Kidney (tissue), 14 donors: ENCODE results near the gene PCK2. TPM values are rescaled to one million over a fixed set of nuclear protein-coding genes. Genes with fewer than 3 reads are reported as not detected.

Experiments used
- DNase-seq, 5 donors: peaks; one replicate each; pipeline ENCODE4 v3.0.0-alpha.2; 2013 to 2020
- FAIRE-seq: peaks from 2 replicates; lab custom pipeline; 2012; peaks lifted over from hg19 to GRCh38; lab: Jason Lieb, UNC
- H3K27ac ChIP-seq, 2 donors: one replicate each; pipeline ENCODE4 v1.7.0; 2013; ENCODE audit warnings: low read depth in 2 of 2, low read length in 2 of 2, inconsistent platforms in 1 of 2
- H3K27me3 ChIP-seq: one replicate; pipeline ENCODE4 v1.7.1; 2013; ENCODE audit warnings: low read length, inconsistent platforms; ENCODE audit not compliant: control insufficient read depth, insufficient read depth
- H3K36me3 ChIP-seq, 3 donors: one replicate each; pipeline versions ENCODE4 v1.7.0 to v1.7.1; 2013; ENCODE audit warnings: low read length in 3 of 3, control low read depth in 1 of 3, inconsistent platforms in 1 of 3; ENCODE audit not compliant: insufficient read depth in 3 of 3, control insufficient read depth in 2 of 3
- H3K4me1 ChIP-seq, 3 donors: one replicate each; pipeline versions ENCODE4 v1.7.0 to v1.7.1; 2013; ENCODE audit warnings: low read length in 3 of 3, inconsistent platforms in 1 of 3, low read depth in 1 of 3; ENCODE audit not compliant: control insufficient read depth in 2 of 3, insufficient read depth in 2 of 3
- H3K4me3 ChIP-seq, 3 donors: one replicate each; pipeline versions ENCODE4 v1.7.0 to v1.8.1; 2013; ENCODE audit warnings: low read length in 3 of 3, control low read depth in 1 of 3, inconsistent platforms in 1 of 3
- H3K9ac ChIP-seq, 3 donors: one replicate each; pipeline versions ENCODE4 v1.7.0 to v1.7.1; 2013; ENCODE audit warnings: low read length in 3 of 3, control low read depth in 1 of 3, inconsistent platforms in 1 of 3
- H3K9me3 ChIP-seq, 3 donors: one replicate each; pipeline versions ENCODE4 v1.7.0 to v1.7.1; 2013; ENCODE audit warnings: low read length in 3 of 3, control low read depth in 1 of 3, inconsistent platforms in 1 of 3; ENCODE audit not compliant: control insufficient read depth in 2 of 3, insufficient read depth in 1 of 3
- CTCF ChIP-seq: IDR thresholded peaks from 3 replicates; pipeline ENCODE4 v1.5.1; 2012; ENCODE audit warnings: mild to moderate bottlenecking, moderate library complexity, borderline replicate concordance; ENCODE audit not compliant: insufficient read depth; ENCODE audit errors: extremely low read depth
- intact Hi-C: fragments of 100-400 bp; cut with DNase I; formaldehyde crosslinking; loops from one replicate; pipeline ENCODE4 v1.11.1; 2022
- polyA plus RNA-seq: library from polyadenylated mRNA; stranded (reverse); fragments of 350-450 nt; fragmentation: Illumina TruSeq; extraction: RNeasy Lipid Tissue Mini Kit (QIAGEN cat#74804); gene quantifications from one replicate; pipeline ENCODE4 v1.2.3, GENCODE V29; 2014; ENCODE audit warnings: low read depth, low replicate concordance; ENCODE audit not compliant: insufficient read depth
- total RNA-seq: library from RNA; stranded (reverse); fragmentation: NEBNext Ultra II Directional; extraction: Animal tissue kit (Norgen Biotek cat#: 25700); gene quantifications from one replicate; pipeline ENCODE4 v1.2.1, GENCODE V29; 2021
- donor health status: control.
- donor health status: control.
- donor health status: control.
- donor health status: control.
- donor health status: control.
- donor health status: DM: yes; HTN: yes; CAD: no.
- donor health status: Normal renal cell carcinoma (clear cell type).

The PCK2 gene
- total and polyA plus RNA-seq, 2 donors from 2014 or later, result 36.1 to 140 TPM

GRCh38 chr14:24051176-24051788 is 42.8 kb upstream of the PCK2 start:
- intact Hi-C loops, result no loop called here
- Histone ChIP-seq H3K4me1 (peaks cover 0 to 7% (median 0%) of the 10 kb centered on the region in 3 donors), H3K27me3 (no peaks in the 10 kb centered on the region), H3K27ac (peak overlapping the region; percentile 34 to 71), H3K36me3 (no peaks in the 10 kb centered on the region), H3K9ac (peak overlapping the region in 2 of 3 donors; percentile 30 to 80), H3K9me3 (no peaks in the 10 kb centered on the region), H3K4me3 (peak overlapping the region; percentile 12 to 71 (median 34))
- TF ChIP-seq CTCF, result no peak
- DNase-seq, result peak in 1 of 5 donors; percentile 80
- no peak for FAIRE-seq

GRCh38 chr14:24051789-24052655 is 42.1 kb upstream of the PCK2 start, which contains the start of gene CARMIL3:
Gene CARMIL3, plus strand, starts transcription at chr14:24052009. Its CDS starts 145 bp downstream, at chr14:24052154.
- peak; percentile 82 to 93 (median 87) for DNase-seq

More at GRCh38 chr14:24051789-24052655, 42.1 kb upstream of the PCK2 start, which contains the start of gene CARMIL3:
- H3K9ac ChIP-seq, result peak within 1 kb of the TSS; percentile 14 to 80 (median 30)
- no peaks in the 10 kb centered on the region for H3K27me3 ChIP-seq
- H3K9me3 ChIP-seq, result no peaks in the 10 kb centered on the region
- peak within 1 kb of the TSS; percentile 44 to 71 (median 50) for H3K4me3 ChIP-seq
- peaks cover 0 to 7% (median 0%) of the 10 kb centered on the region in 3 donors for H3K4me1 ChIP-seq
- intact Hi-C loops, result no loop called here
- peak within 1 kb of the TSS; percentile 34 to 71 for H3K27ac ChIP-seq
- FAIRE-seq, result no peak
- no peaks in the 10 kb centered on the region for H3K36me3 ChIP-seq
- peak; percentile 21 for TF ChIP-seq CTCF
